ENCODE data around the gene EYS.

- TF ChIP-seq CTCF (IDR thresholded peaks at IDR 0.05; ENCODE audit: low read depth, low read length, poor library complexity, severe bottlenecking) (no peak), EZH2phosphoT487 (IDR thresholded peaks at IDR 0.05; ENCODE audit: borderline replicate concordance, low read length) (no peak)
Observed at GRCh38 chr6:65557224-65557623, 149.8 kb downstream of the EYS start.
